Natural killer cell (primary cell): ENCODE measurements around the gene FLCN. TPM values are rescaled to one million over a fixed set of nuclear protein-coding genes. Genes with fewer than 3 reads are reported as not detected.

ENCODE experiments used
- ATAC-seq, 3 donors: fragments of 150-1000 bp in 2 of 3; fragments of 200-7000 bp in 1 of 3; cut with Tn5 transposase; 1 replicate in 1 of 3; 2 replicates in 2 of 3; pipeline ENCODE4 v1.10.0; 2021; ENCODE audit warnings: mild to moderate bottlenecking in 2 of 3, moderate library complexity in 2 of 3
- DNase-seq, 2 donors: peaks; one replicate each; pipeline versions ENCODE4 v3.0.0 to v3.0.0-alpha.2; 2013 to 2021; ENCODE audit warnings: mixed read lengths in 1 of 2
- H3K27ac ChIP-seq: one replicate; pipeline ENCODE4 v1.5.1; 2013; ENCODE audit warnings: mild to moderate bottlenecking, low read length
- H3K27me3 ChIP-seq: one replicate; pipeline ENCODE4 v1.6.1; 2013; ENCODE audit warnings: low read length; ENCODE audit not compliant: control insufficient read depth, insufficient read depth
- H3K36me3 ChIP-seq: one replicate; pipeline ENCODE4 v1.6.1; 2013; ENCODE audit warnings: low read length; ENCODE audit not compliant: control insufficient read depth, insufficient read depth
- H3K4me1 ChIP-seq: one replicate; pipeline ENCODE4 v1.6.1; 2013; ENCODE audit warnings: low read length; ENCODE audit not compliant: control insufficient read depth, insufficient read depth
- H3K4me3 ChIP-seq: one replicate; pipeline ENCODE4 v1.5.1; 2013; ENCODE audit warnings: low read length
- H3K9me3 ChIP-seq: one replicate; pipeline ENCODE4 v1.6.1; 2013; ENCODE audit warnings: low read length; ENCODE audit not compliant: control insufficient read depth, insufficient read depth
- H3K27ac Mint-ChIP-seq, 2 donors: one replicate each; pipeline ENCODE4 v1.8.0; 2022; ENCODE audit warnings: mild to moderate bottlenecking in 2 of 2, mixed read lengths in 2 of 2, moderate library complexity in 1 of 2
- H3K27me3 Mint-ChIP-seq, 2 donors: one replicate each; pipeline ENCODE4 v1.8.0; 2022; ENCODE audit warnings: low read depth in 2 of 2, mixed read lengths in 2 of 2
- H3K36me3 Mint-ChIP-seq: one replicate; pipeline ENCODE4 v1.8.0; 2022; ENCODE audit warnings: mixed read lengths
- H3K4me1 Mint-ChIP-seq, 2 donors: one replicate each; pipeline ENCODE4 v1.8.0; 2022; ENCODE audit warnings: mixed read lengths in 2 of 2
- H3K4me3 Mint-ChIP-seq: one replicate; pipeline ENCODE4 v1.8.0; 2022; ENCODE audit warnings: mild to moderate bottlenecking, moderate library complexity, mixed read lengths
- H3K9me3 Mint-ChIP-seq, 2 donors: one replicate each; pipeline ENCODE4 v1.8.0; 2022; ENCODE audit warnings: mixed read lengths in 2 of 2
- CTCF ChIP-seq: fragments of 200-600 bp; IDR thresholded peaks from one replicate; pipeline ENCODE4 v1.8.0; 2022; ENCODE audit warnings: antibody characterized with exemption
- WGBS: methylation state at CpG from one replicate; pipeline ENCODE4 v1.1.7; 2013; ENCODE audit warnings: missing lambda C conversion rate; ENCODE audit not compliant: insufficient coverage; 5-methylcytosine and 5-hydroxymethylcytosine counted together
- intact Hi-C: fragments of 100-400 bp; cut with micrococcal nuclease; formaldehyde crosslinking; loops from one replicate; pipeline ENCODE4 v1.14.2; 2022
- total RNA-seq, 4 donors: library from RNA; stranded (reverse); fragments of 120-200 nt in 1 of 4; gene quantifications; one replicate each; pipeline versions ENCODE4 v1.2.3 to v1.2.4, GENCODE V29; 2013 to 2022

FLCN gene
- total RNA-seq, 3 donors from 2014 or later (not counting 1 experiment from before 2014, with no cell fraction given), result 26.7 to 43.6 (median 33.8) TPM

DNA sequence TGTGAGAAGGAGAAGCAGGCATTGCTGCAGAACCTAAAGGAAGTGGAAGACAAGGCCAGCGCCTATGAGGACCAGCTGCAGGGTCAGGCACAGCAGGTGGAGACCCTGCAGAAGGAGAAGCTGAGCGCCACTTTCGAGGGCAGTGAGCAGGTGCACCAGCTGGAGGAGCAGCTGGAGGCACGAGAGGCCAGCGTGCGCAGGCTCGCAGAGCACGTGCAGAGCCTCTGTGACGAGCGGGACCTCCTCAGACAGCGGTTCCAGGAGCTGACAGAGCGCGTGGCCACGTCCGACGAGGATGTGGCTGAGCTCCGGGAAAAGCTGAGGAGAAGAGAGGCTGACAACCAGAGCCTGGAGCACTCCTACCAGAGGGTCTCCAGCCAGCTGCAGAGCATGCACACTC is 72.3 kb downstream of the FLCN start:
- WGBS, result 96% methylated on average over 17 of the region's 17 CpGs
- H3K27ac ChIP-seq, result no peak overlapping the region
- H3K27me3 ChIP-seq, result no peaks in the 10 kb centered on the region
- H3K27ac Mint-ChIP-seq, result peak overlapping the region in 1 of 2 donors; percentile 15
- no peaks in the 10 kb centered on the region for H3K9me3 ChIP-seq
- ATAC-seq (no peak), DNase-seq (no peak)
- H3K36me3 Mint-ChIP-seq, result peaks cover 8% of the 10 kb centered on the region
- peaks cover 83% of the 10 kb centered on the region for H3K36me3 ChIP-seq
- no peaks in the 10 kb centered on the region for H3K9me3 Mint-ChIP-seq
- H3K4me3 ChIP-seq, result no peak overlapping the region
- no peak for TF ChIP-seq CTCF
- intact Hi-C loops, result no loop called here
- no peak overlapping the region for H3K4me3 Mint-ChIP-seq
- H3K4me1 Mint-ChIP-seq, result peaks cover 6 to 14% of the 10 kb centered on the region in 2 donors
- H3K27me3 Mint-ChIP-seq, result no peaks in the 10 kb centered on the region
- H3K4me1 ChIP-seq, result no peaks in the 10 kb centered on the region

- H3K9me3 ChIP-seq, result no peaks in the 10 kb centered on the region
- ATAC-seq (no peak), DNase-seq (no peak)
- peaks cover 5 to 14% of the 10 kb centered on the region in 2 donors for H3K4me1 Mint-ChIP-seq
- peaks cover 8% of the 10 kb centered on the region for H3K36me3 Mint-ChIP-seq
- no peak for TF ChIP-seq CTCF
- H3K4me3 Mint-ChIP-seq, result no peak overlapping the region
- H3K27me3 Mint-ChIP-seq, result no peaks in the 10 kb centered on the region
- peaks cover 88% of the 10 kb centered on the region for H3K36me3 ChIP-seq
- H3K9me3 Mint-ChIP-seq, result no peaks in the 10 kb centered on the region
- H3K27me3 ChIP-seq, result no peaks in the 10 kb centered on the region
- H3K27ac Mint-ChIP-seq, result peak overlapping the region in 1 of 2 donors; percentile 15
- no peak overlapping the region for H3K4me3 ChIP-seq
- no peaks in the 10 kb centered on the region for H3K4me1 ChIP-seq
- H3K27ac ChIP-seq, result no peak overlapping the region
- whole genome bisulfite sequencing, result 97% methylated on average over 25 of the region's 25 CpGs
- intact Hi-C loops, result no loop called here
These were observed 72.8 kb downstream of the FLCN start for GRCh38 chr17:17164156-17164555.

Other genes with a start within 250 kb of the FLCN start
- 100 to 1,000 TPM; 225 to 272 (median 229) TPM for gene MPRIP, start 194.7 kb downstream of the FLCN start, total RNA-seq
- 1 to 10 TPM in 1 of 3 donors, under 1 TPM in 2; 0.45 to 1.7 (median 0.84) TPM for gene PLD6, start 30.8 kb downstream of the FLCN start, total RNA-seq
- gene COPS3, start 44.1 kb upstream of the FLCN start, total RNA-seq, result 100 to 1,000 TPM; 101 to 115 (median 102) TPM
- gene NT5M, start 66.2 kb upstream of the FLCN start, total RNA-seq, result 1 to 10 TPM; 3.5 to 4.4 (median 4.1) TPM
- 10 to 100 TPM; 19.8 to 23.5 (median 22.3) TPM for gene MED9, start 239.8 kb upstream of the FLCN start, total RNA-seq